ENCODE data around the gene ATP6V1G2.
A peak's percentile ranks its signal among the peaks of the same experiment; 100 is the strongest.

Gene ATP6V1G2

DNA sequence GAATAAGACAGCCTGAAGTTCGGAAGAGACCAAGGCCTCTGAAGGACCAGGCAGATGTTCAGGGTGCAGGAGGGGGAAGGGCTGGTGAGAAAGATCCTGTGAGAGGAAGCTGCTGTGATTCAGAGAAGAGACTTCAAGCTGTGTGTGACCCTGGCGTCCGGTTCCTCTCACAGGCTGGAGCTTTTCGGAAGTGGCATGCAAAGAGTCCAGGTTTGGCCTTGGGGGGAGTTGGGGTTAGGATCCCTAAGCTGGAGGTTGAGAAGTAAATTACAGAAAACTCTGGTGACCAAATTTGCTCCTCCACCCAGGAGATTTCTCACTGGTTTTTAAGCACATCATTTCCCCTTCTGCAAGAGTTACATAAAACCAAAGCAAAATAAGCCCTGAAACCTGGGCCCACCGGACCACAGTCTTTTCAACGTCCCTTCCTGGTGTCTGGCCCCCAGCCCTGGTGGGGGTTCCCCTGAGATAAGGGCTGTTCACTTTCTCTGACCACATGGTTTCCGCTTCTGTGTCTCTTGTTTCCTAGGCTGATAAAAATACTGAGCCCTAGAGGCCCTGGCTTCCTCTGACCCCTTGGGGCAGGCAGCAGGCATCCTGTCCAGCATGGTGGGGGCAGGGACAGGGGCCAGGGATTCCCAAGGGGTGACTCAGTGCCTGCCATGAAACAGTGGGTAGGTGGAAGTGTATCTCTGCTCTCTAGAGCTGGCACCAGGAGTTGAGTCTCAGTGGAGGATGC, 13.7 kb upstream of the ATP6V1G2 start:
- peak; percentile 94 to 96 for DNase-seq (ENCODE audit: low read depth in 1 of 2, low spot score in 1 of 2)
- TF ChIP-seq POLR2AphosphoS5 (IDR thresholded peaks at IDR 0.05; ENCODE audit: low read depth) = peak; percentile 61; the same call in 1 of the 2 replicates
- no peak; the same call in 1 of the 2 replicates for TF ChIP-seq GABPA (IDR thresholded peaks at IDR 0.05; ENCODE audit: low read depth)
- TF ChIP-seq, protein P1, sequence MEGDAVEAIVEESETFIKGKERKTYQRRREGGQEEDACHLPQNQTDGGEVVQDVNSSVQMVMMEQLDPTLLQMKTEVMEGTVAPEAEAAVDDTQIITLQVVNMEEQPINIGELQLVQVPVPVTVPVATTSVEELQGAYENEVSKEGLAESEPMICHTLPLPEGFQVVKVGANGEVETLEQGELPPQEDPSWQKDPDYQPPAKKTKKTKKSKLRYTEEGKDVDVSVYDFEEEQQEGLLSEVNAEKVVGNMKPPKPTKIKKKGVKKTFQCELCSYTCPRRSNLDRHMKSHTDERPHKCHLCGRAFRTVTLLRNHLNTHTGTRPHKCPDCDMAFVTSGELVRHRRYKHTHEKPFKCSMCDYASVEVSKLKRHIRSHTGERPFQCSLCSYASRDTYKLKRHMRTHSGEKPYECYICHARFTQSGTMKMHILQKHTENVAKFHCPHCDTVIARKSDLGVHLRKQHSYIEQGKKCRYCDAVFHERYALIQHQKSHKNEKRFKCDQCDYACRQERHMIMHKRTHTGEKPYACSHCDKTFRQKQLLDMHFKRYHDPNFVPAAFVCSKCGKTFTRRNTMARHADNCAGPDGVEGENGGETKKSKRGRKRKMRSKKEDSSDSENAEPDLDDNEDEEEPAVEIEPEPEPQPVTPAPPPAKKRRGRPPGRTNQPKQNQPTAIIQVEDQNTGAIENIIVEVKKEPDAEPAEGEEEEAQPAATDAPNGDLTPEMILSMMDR (IDR thresholded peaks at IDR 0.05; ENCODE audit: insufficient read depth, low read length) = no peak
- TF ChIP-seq REST (IDR thresholded peaks at IDR 0.05; ENCODE audit: insufficient replicate concordance, low read depth) = no peak
- peak; percentile 83 for TF ChIP-seq SPI1 (IDR thresholded peaks at IDR 0.05; ENCODE audit: borderline replicate concordance, low read depth)
- Histone ChIP-seq H3K4me3 (replicated peaks; ENCODE audit: insufficient read depth, low read length) (no peak overlapping the region), H3K27me3 (ENCODE audit: insufficient read depth, poor library complexity, severe bottlenecking) (no peaks in the 10 kb centered on the region), H3K27ac (replicated peaks) (peak overlapping the region; percentile 92)

- TF ChIP-seq REST (IDR thresholded peaks at IDR 0.05; ENCODE audit: insufficient replicate concordance, low read depth) = no peak
- no peak for TF ChIP-seq GABPA (IDR thresholded peaks at IDR 0.05; ENCODE audit: low read depth)
- no peak for TF ChIP-seq SPI1 (IDR thresholded peaks at IDR 0.05; ENCODE audit: borderline replicate concordance, low read depth)
- TF ChIP-seq, protein P1 (IDR thresholded peaks at IDR 0.05; ENCODE audit: insufficient read depth, low read length) = no peak
- TF ChIP-seq POLR2AphosphoS5 (IDR thresholded peaks at IDR 0.05; ENCODE audit: low read depth) = no peak
- H3K27ac ChIP-seq (replicated peaks) = peak overlapping the region; percentile 92
- H3K4me3 ChIP-seq (replicated peaks; ENCODE audit: insufficient read depth, low read length) = peak overlapping the region; percentile 17
- DNase-seq (ENCODE audit: low read depth in 1 of 2, low spot score in 1 of 2) = no peak
- no peaks in the 10 kb centered on the region for H3K27me3 ChIP-seq (ENCODE audit: insufficient read depth, poor library complexity, severe bottlenecking)
Observed at GRCh38 chr6:31559606-31559957, 13.2 kb upstream of the ATP6V1G2 start.

DNA sequence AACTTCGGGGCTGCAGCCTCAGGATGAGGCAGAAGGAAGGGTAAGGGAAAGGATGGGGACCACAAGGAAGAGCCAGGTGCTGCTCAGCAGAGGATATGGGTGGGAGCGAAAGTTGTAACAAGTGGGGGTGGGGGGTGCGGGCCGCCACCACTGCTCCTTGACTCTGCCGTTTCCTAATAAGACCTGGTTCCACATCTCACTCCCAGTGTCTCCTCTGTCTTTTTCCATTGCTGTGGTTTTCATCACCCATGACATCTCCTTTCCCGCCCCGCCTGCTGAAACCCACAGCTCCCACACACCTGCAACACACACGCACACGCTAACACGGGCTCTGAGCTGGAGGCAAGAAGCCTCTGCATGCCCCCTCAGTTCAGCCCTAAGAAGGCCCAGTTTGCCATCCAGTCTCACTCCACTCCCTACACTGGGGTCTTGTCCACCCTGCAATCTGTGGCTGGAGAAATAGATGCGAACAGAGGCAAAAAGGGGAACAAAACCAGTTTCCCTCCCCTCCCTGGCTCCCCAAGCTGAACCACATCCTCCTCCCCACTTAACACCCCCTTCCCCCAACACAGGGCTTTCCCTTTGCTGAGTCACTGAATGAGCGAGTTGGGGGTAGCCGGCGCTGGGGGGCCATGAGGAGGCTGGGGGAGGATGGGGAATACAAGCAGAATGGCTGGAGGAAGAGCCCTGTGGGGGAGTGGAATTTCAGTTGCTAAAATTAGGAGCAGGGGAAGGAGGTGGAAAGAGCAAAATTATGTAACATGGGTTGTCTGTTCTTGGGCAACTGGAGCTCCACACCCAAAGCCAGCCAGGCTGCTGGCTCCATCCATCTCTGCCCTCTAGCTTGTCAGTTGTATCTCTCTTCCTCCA, 12.5 kb upstream of the ATP6V1G2 start:
- peak; percentile 98 to 99 for DNase-seq (ENCODE audit: low read depth in 1 of 2, low spot score in 1 of 2)
- Histone ChIP-seq H3K4me3 (replicated peaks; ENCODE audit: insufficient read depth, low read length) (peak overlapping the region; percentile 17), H3K27ac (replicated peaks) (peak overlapping the region; percentile 92), H3K27me3 (ENCODE audit: insufficient read depth, poor library complexity, severe bottlenecking) (no peaks in the 10 kb centered on the region)
- no peak; the same call in 1 of the 2 replicates for TF ChIP-seq GABPA (IDR thresholded peaks at IDR 0.05; ENCODE audit: low read depth)
- no peak for TF ChIP-seq REST (IDR thresholded peaks at IDR 0.05; ENCODE audit: insufficient replicate concordance, low read depth)
- TF ChIP-seq SPI1 (IDR thresholded peaks at IDR 0.05; ENCODE audit: borderline replicate concordance, low read depth) = peak; percentile 65; the same call in 1 of the 2 replicates
- TF ChIP-seq POLR2AphosphoS5 (IDR thresholded peaks at IDR 0.05; ENCODE audit: low read depth) = peak; percentile 96
- TF ChIP-seq, protein P1 (IDR thresholded peaks at IDR 0.05; ENCODE audit: insufficient read depth, low read length) = no peak
